Measurements from ENCODE around the gene GUK1. TPM values are rescaled to one million over a fixed set of nuclear protein-coding genes. Genes with fewer than 3 reads are reported as not detected.
"Not testable (repeated sequence)": the region's sequence is repeated elsewhere in the genome, so short reads cannot be mapped to it uniquely, and the experiment has no call there.

Gene GUK1
- total and polyA plus RNA-seq, 4 experiments from 2014 or later = 179 to 488 (median 283) TPM

- peaks cover 8 to 9% of the 10 kb centered on the region in 2 donors for H3K36me3 Mint-ChIP-seq
- peaks cover 11 to 15% (median 12%) of the 10 kb centered on the region in 4 donors for H3K4me1 Mint-ChIP-seq
- intact Hi-C loops (cut with micrococcal nuclease) = no loop called here
- DNase-seq = no peak
- ChIA-PET POLR2A (ENCODE audit: partially characterized antibody) (no interaction called here), CTCF (ENCODE audit: partially characterized antibody) (interaction anchor here (0.6 to 3.5 kb wide), 2 partner anchors 12 to 807 kb away, joined by 4 to 11 read pairs; no protein-coding TSS in a partner anchor)
- Histone ChIP-seq H3K9me3 (ENCODE audit: control insufficient read depth in 1 of 2, low read length in 2 of 2) (no peaks in the 10 kb centered on the region), H3K36me3 (ENCODE audit: insufficient read depth, low read length) (no peaks in the 10 kb centered on the region), H3K4me1 (ENCODE audit: insufficient read depth, low read length) (peaks cover 12% of the 10 kb centered on the region), H3K4me3 (ENCODE audit: low read length in 2 of 2) (no peak overlapping the region), H3K27ac (ENCODE audit: low read depth, low read length) (no peak overlapping the region), H3K27me3 (ENCODE audit: insufficient read depth, low read length) (no peaks in the 10 kb centered on the region)
- H3K4me3 Mint-ChIP-seq = no peak overlapping the region
- peak overlapping the region in 3 of 7 donors; percentile 3 to 56 (median 32) for H3K27ac Mint-ChIP-seq
- H3K9me3 Mint-ChIP-seq = peaks cover 0 to 4% (median 0%) of the 10 kb centered on the region in 8 donors
- H3K27me3 Mint-ChIP-seq = peaks cover 0 to 2% of the 10 kb centered on the region in 2 donors
Observed at GRCh38 chr1:228180959-228181644, 41.0 kb downstream of the GUK1 start.

- Histone ChIP-seq H3K9me3 (ENCODE audit: control insufficient read depth in 1 of 2, low read length in 2 of 2) (no peaks in the 10 kb centered on the region), H3K27me3 (ENCODE audit: insufficient read depth, low read length) (no peaks in the 10 kb centered on the region), H3K27ac (ENCODE audit: low read depth, low read length) (no peak overlapping the region), H3K36me3 (ENCODE audit: insufficient read depth, low read length) (no peaks in the 10 kb centered on the region), H3K4me1 (ENCODE audit: insufficient read depth, low read length) (peaks cover 17% of the 10 kb centered on the region), H3K4me3 (ENCODE audit: low read length in 2 of 2) (no peak overlapping the region)
- ChIA-PET CTCF (ENCODE audit: partially characterized antibody) (interaction anchor here (3.5 kb wide), 1 partner anchor 13 kb away, joined by 11 read pairs; no protein-coding TSS in a partner anchor), POLR2A (ENCODE audit: partially characterized antibody) (no interaction called here)
- Mint-ChIP-seq H3K4me1 (peaks cover 12 to 21% (median 15%) of the 10 kb centered on the region in 4 donors), H3K36me3 (peaks cover 8 to 9% of the 10 kb centered on the region in 2 donors), H3K9me3 (peaks cover 0 to 4% (median 0%) of the 10 kb centered on the region in 8 donors), H3K27me3 (peaks cover 0 to 2% of the 10 kb centered on the region in 2 donors), H3K27ac (peak overlapping the region in 1 of 7 donors; percentile 56), H3K4me3 (no peak overlapping the region)
- intact Hi-C loops (cut with micrococcal nuclease) = no loop called here
- DNase-seq = no peak
Observed at GRCh38 chr1:228181645-228182034, 41.6 kb downstream of the GUK1 start.

GRCh38 chr1:228182296-228183030 is 42.4 kb downstream of the GUK1 start:
- H3K4me1 ChIP-seq (ENCODE audit: insufficient read depth, low read length) = peaks cover 22% of the 10 kb centered on the region
- H3K27ac ChIP-seq (ENCODE audit: low read depth, low read length) = no peak overlapping the region
- Mint-ChIP-seq H3K36me3 (peaks cover 7 to 8% of the 10 kb centered on the region in 2 donors), H3K9me3 (peaks cover 0 to 4% (median 0%) of the 10 kb centered on the region in 8 donors), H3K4me1 (peaks cover 12 to 24% (median 18%) of the 10 kb centered on the region in 4 donors), H3K27me3 (peaks cover 0 to 2% of the 10 kb centered on the region in 2 donors), H3K4me3 (no peak overlapping the region), H3K27ac (peak overlapping the region in 1 of 7 donors; percentile 56)
- CTCF ChIA-PET (ENCODE audit: partially characterized antibody) = no interaction called here
- POLR2A ChIA-PET (ENCODE audit: partially characterized antibody) = no interaction called here
- no peak overlapping the region for H3K4me3 ChIP-seq (ENCODE audit: low read length in 2 of 2)
- no peak for DNase-seq
- H3K36me3 ChIP-seq (ENCODE audit: insufficient read depth, low read length) = no peaks in the 10 kb centered on the region
- intact Hi-C loops (cut with micrococcal nuclease) = no loop called here
- H3K9me3 ChIP-seq (ENCODE audit: control insufficient read depth in 1 of 2, low read length in 2 of 2) = no peaks in the 10 kb centered on the region
- no peaks in the 10 kb centered on the region for H3K27me3 ChIP-seq (ENCODE audit: insufficient read depth, low read length)

GRCh38 chr1:228184152-228184551 is 44.1 kb downstream of the GUK1 start:
- CTCF ChIA-PET (ENCODE audit: partially characterized antibody) = no interaction called here

GRCh38 chr1:228185641-228185965 is 45.5 kb downstream of the GUK1 start:
- Histone ChIP-seq H3K27me3 (ENCODE audit: insufficient read depth, low read length) (no peaks in the 10 kb centered on the region), H3K9me3 (ENCODE audit: control insufficient read depth in 1 of 2, low read length in 2 of 2) (no peaks in the 10 kb centered on the region), H3K27ac (ENCODE audit: low read depth, low read length) (peak overlapping the region; percentile 32), H3K36me3 (ENCODE audit: insufficient read depth, low read length) (no peaks in the 10 kb centered on the region), H3K4me3 (ENCODE audit: low read length in 2 of 2) (no peak overlapping the region), H3K4me1 (ENCODE audit: insufficient read depth, low read length) (peaks cover 26% of the 10 kb centered on the region)
- Mint-ChIP-seq H3K9me3 (peaks cover 0 to 4% (median 0%) of the 10 kb centered on the region in 8 donors), H3K4me1 (peaks cover 24 to 42% (median 30%) of the 10 kb centered on the region in 4 donors), H3K27ac (peak overlapping the region; percentile 93 to 96 (median 94)), H3K27me3 (peaks cover 0 to 2% of the 10 kb centered on the region in 2 donors), H3K36me3 (peaks cover 0 to 4% of the 10 kb centered on the region in 2 donors), H3K4me3 (peak overlapping the region; percentile 52 to 81 (median 71))
- DNase-seq = peak; percentile 71 to 93 (median 81)
- CTCF ChIA-PET (ENCODE audit: partially characterized antibody) = interaction anchor here (1.4 kb wide), 1 partner anchor 15 kb away, joined by 4 read pairs; no protein-coding TSS in a partner anchor
- POLR2A ChIA-PET (ENCODE audit: partially characterized antibody) = interaction anchor here (0.6 to 0.8 kb wide), 3 partner anchors 28 to 318 kb away, joined by 3 to 5 read pairs (median 3); no protein-coding TSS in a partner anchor
- intact Hi-C loops (cut with micrococcal nuclease) = loop anchor here (1.0 kb wide), 1 partner anchor 20 kb away; the partner anchor contains the start of gene IBA57

More at GRCh38 chr1:228184152-228184551, 44.1 kb downstream of the GUK1 start:
- no peaks in the 10 kb centered on the region for H3K36me3 ChIP-seq (ENCODE audit: insufficient read depth, low read length)
- H3K9me3 ChIP-seq (ENCODE audit: control insufficient read depth in 1 of 2, low read length in 2 of 2) = no peaks in the 10 kb centered on the region
- DNase-seq = no peak
- Mint-ChIP-seq H3K9me3 (peaks cover 0 to 4% (median 0%) of the 10 kb centered on the region in 8 donors), H3K4me1 (peaks cover 20 to 39% (median 28%) of the 10 kb centered on the region in 4 donors), H3K27me3 (peaks cover 0 to 2% of the 10 kb centered on the region in 2 donors), H3K4me3 (no peak overlapping the region), H3K27ac (peak overlapping the region in 4 of 7 donors; percentile 10 to 78 (median 63)), H3K36me3 (peaks cover 0 to 7% of the 10 kb centered on the region in 2 donors)
- no peak overlapping the region for H3K27ac ChIP-seq (ENCODE audit: low read depth, low read length)
- POLR2A ChIA-PET (ENCODE audit: partially characterized antibody) = no interaction called here
- intact Hi-C loops (cut with micrococcal nuclease) = no loop called here
- no peak overlapping the region for H3K4me3 ChIP-seq (ENCODE audit: low read length in 2 of 2)
- H3K27me3 ChIP-seq (ENCODE audit: insufficient read depth, low read length) = no peaks in the 10 kb centered on the region
- peaks cover 22% of the 10 kb centered on the region for H3K4me1 ChIP-seq (ENCODE audit: insufficient read depth, low read length)

- CTCF ChIA-PET (ENCODE audit: partially characterized antibody); intact Hi-C loops (cut with micrococcal nuclease): not testable (repeated sequence)
Observed at GRCh38 chr1:228188249-228188648, 48.2 kb downstream of the GUK1 start.

GRCh38 chr1:228190182-228190581 is 50.1 kb downstream of the GUK1 start:
- H3K27ac ChIP-seq (ENCODE audit: low read depth, low read length) = no peak overlapping the region
- no peak overlapping the region for H3K4me3 Mint-ChIP-seq
- H3K27me3 Mint-ChIP-seq = peaks cover 0 to 2% of the 10 kb centered on the region in 2 donors
- no peak for DNase-seq
- intact Hi-C loops (cut with micrococcal nuclease) = no loop called here
- H3K9me3 ChIP-seq (ENCODE audit: control insufficient read depth in 1 of 2, low read length in 2 of 2) = no peaks in the 10 kb centered on the region
- peaks cover 0 to 4% (median 0%) of the 10 kb centered on the region in 8 donors for H3K9me3 Mint-ChIP-seq
- peak overlapping the region in 1 of 7 donors; percentile 42 for H3K27ac Mint-ChIP-seq
- POLR2A ChIA-PET (ENCODE audit: partially characterized antibody) = no interaction called here
- peaks cover 0 to 4% of the 10 kb centered on the region in 2 donors for H3K36me3 Mint-ChIP-seq
- peaks cover 22 to 45% (median 29%) of the 10 kb centered on the region in 4 donors for H3K4me1 Mint-ChIP-seq
- no peaks in the 10 kb centered on the region for H3K36me3 ChIP-seq (ENCODE audit: insufficient read depth, low read length)
- peaks cover 23% of the 10 kb centered on the region for H3K4me1 ChIP-seq (ENCODE audit: insufficient read depth, low read length)
- no peak overlapping the region for H3K4me3 ChIP-seq (ENCODE audit: low read length in 2 of 2)
- CTCF ChIA-PET (ENCODE audit: partially characterized antibody) = interaction anchor here (1.0 kb wide), 1 partner anchor 9 kb away, joined by 3 read pairs; no protein-coding TSS in a partner anchor
- no peaks in the 10 kb centered on the region for H3K27me3 ChIP-seq (ENCODE audit: insufficient read depth, low read length)

More at GRCh38 chr1:228188249-228188648, 48.2 kb downstream of the GUK1 start:
- Mint-ChIP-seq H3K4me1 (peaks cover 25 to 47% (median 31%) of the 10 kb centered on the region in 4 donors), H3K4me3 (peak overlapping the region in 2 of 8 donors; percentile 8 to 52), H3K27ac (peak overlapping the region; percentile 18 to 88 (median 59))
- H3K9me3 Mint-ChIP-seq; H3K9me3 ChIP-seq (ENCODE audit: control insufficient read depth in 1 of 2, low read length in 2 of 2); H3K27ac ChIP-seq (ENCODE audit: low read depth, low read length); H3K4me3 ChIP-seq (ENCODE audit: low read length in 2 of 2); H3K36me3 Mint-ChIP-seq; DNase-seq; H3K36me3 ChIP-seq (ENCODE audit: insufficient read depth, low read length); H3K27me3 ChIP-seq (ENCODE audit: insufficient read depth, low read length); H3K27me3 Mint-ChIP-seq: not testable (repeated sequence)
- POLR2A ChIA-PET (ENCODE audit: partially characterized antibody) = interaction anchor here (0.8 kb wide), 1 partner anchor 11 kb away, joined by 3 read pairs; no protein-coding TSS in a partner anchor
- H3K4me1 ChIP-seq (ENCODE audit: insufficient read depth, low read length) = peaks cover 26% of the 10 kb centered on the region
